Measurements from ENCODE around the gene PARP2. TPM values are rescaled to one million over a fixed set of nuclear protein-coding genes. Genes with fewer than 3 reads are reported as not detected.

The PARP2 gene
- total RNA-seq, 2 donors from 2014 or later, result 36.1 to 63.7 TPM

DNA sequence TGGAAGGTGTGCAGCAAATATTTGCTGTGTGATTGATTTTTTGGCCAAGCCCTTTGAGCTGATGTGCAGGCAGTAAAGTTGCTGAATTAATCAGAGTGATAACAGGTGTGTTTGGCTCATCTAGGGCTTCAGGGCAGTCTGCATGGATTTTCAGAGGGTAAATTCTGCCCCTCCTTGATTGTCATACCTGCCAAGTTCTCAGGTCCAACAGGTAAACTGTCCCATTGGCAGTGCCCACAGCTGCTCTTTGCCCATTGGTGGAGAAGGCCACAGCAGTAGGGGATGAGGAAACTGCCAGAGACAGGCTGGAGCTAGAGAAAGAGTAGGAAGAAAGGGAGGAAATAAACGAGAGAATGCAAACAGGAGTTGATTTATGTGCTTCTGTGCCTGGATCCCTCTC, 36.3 kb downstream of the PARP2 start:
- no peaks in the 10 kb centered on the region for H3K9me3 ChIP-seq (ENCODE audit: control insufficient read depth, low read length)
- no peaks in the 10 kb centered on the region for H3K4me1 ChIP-seq (ENCODE audit: control insufficient read depth, insufficient read depth, low read length)
- H3K4me3 ChIP-seq (ENCODE audit: low read length), result no peak overlapping the region
- Mint-ChIP-seq H3K27me3 (ENCODE audit: insufficient read depth) (no peaks in the 10 kb centered on the region), H3K4me1 (no peaks in the 10 kb centered on the region), H3K36me3 (ENCODE audit: low read depth) (peaks cover 75% of the 10 kb centered on the region), H3K27ac (no peak overlapping the region), H3K4me3 (no peak overlapping the region), H3K9me3 (no peaks in the 10 kb centered on the region)
- H3K9ac ChIP-seq (ENCODE audit: extremely low read depth, low read length, poor library complexity, severe bottlenecking), result no peak overlapping the region
- TF ChIP-seq, protein P1, sequence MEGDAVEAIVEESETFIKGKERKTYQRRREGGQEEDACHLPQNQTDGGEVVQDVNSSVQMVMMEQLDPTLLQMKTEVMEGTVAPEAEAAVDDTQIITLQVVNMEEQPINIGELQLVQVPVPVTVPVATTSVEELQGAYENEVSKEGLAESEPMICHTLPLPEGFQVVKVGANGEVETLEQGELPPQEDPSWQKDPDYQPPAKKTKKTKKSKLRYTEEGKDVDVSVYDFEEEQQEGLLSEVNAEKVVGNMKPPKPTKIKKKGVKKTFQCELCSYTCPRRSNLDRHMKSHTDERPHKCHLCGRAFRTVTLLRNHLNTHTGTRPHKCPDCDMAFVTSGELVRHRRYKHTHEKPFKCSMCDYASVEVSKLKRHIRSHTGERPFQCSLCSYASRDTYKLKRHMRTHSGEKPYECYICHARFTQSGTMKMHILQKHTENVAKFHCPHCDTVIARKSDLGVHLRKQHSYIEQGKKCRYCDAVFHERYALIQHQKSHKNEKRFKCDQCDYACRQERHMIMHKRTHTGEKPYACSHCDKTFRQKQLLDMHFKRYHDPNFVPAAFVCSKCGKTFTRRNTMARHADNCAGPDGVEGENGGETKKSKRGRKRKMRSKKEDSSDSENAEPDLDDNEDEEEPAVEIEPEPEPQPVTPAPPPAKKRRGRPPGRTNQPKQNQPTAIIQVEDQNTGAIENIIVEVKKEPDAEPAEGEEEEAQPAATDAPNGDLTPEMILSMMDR (conservative IDR thresholded peaks at IDR 0.05), result no peak
- H3K36me3 ChIP-seq (ENCODE audit: control insufficient read depth, insufficient read depth, low read length), result peaks cover 77% of the 10 kb centered on the region
- WGBS, 2 experiments (ENCODE audit: insufficient coverage in 1 of 2, insufficient read length in 1 of 2), result 100% methylated on average over 1 of the region's 1 CpG
- no peaks in the 10 kb centered on the region for H3K27me3 ChIP-seq (ENCODE audit: control insufficient read depth, insufficient read depth, low read length, poor library complexity, severe bottlenecking)
- H3K27ac ChIP-seq (ENCODE audit: low read depth, low read length), result no peak overlapping the region
- no peak for DNase-seq

DNA sequence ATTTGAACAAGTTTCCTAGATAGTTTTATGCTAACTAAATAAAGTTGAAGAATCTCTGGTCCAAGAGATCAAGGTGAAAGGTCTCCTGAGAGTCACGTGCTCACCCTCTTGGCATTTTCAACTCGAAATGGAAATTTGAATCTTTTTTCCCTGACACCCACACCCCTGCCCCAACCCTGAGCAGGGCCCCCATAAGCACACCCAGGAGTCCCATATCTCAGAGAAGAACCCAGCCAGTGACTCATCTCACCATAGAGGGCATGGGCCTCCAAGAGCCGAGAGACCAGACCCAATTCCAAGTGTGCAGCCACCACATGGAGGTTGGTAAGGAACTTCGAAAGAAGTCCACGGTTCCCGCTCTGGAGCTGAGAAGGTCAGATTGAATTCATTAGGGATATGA, 37.2 kb downstream of the PARP2 start:
- no peak overlapping the region for H3K9ac ChIP-seq (ENCODE audit: extremely low read depth, low read length, poor library complexity, severe bottlenecking)
- H3K4me1 ChIP-seq (ENCODE audit: control insufficient read depth, insufficient read depth, low read length), result no peaks in the 10 kb centered on the region
- H3K4me1 Mint-ChIP-seq, result no peaks in the 10 kb centered on the region
- peaks cover 77% of the 10 kb centered on the region for H3K36me3 ChIP-seq (ENCODE audit: control insufficient read depth, insufficient read depth, low read length)
- H3K27ac ChIP-seq (ENCODE audit: low read depth, low read length), result no peak overlapping the region
- peaks cover 76% of the 10 kb centered on the region for H3K36me3 Mint-ChIP-seq (ENCODE audit: low read depth)
- no peak overlapping the region for H3K27ac Mint-ChIP-seq
- H3K9me3 ChIP-seq (ENCODE audit: control insufficient read depth, low read length), result no peaks in the 10 kb centered on the region
- WGBS, 2 experiments (ENCODE audit: insufficient coverage in 1 of 2, insufficient read length in 1 of 2), result 93 to 98% methylated on average over 4 to 6 of the region's 6 CpGs
- TF ChIP-seq, protein P1 (conservative IDR thresholded peaks at IDR 0.05), result no peak
- H3K27me3 Mint-ChIP-seq (ENCODE audit: insufficient read depth), result no peaks in the 10 kb centered on the region
- H3K4me3 Mint-ChIP-seq, result no peak overlapping the region
- DNase-seq, result no peak
- no peaks in the 10 kb centered on the region for H3K27me3 ChIP-seq (ENCODE audit: control insufficient read depth, insufficient read depth, low read length, poor library complexity, severe bottlenecking)
- H3K4me3 ChIP-seq (ENCODE audit: low read length), result no peak overlapping the region
- no peaks in the 10 kb centered on the region for H3K9me3 Mint-ChIP-seq

DNA sequence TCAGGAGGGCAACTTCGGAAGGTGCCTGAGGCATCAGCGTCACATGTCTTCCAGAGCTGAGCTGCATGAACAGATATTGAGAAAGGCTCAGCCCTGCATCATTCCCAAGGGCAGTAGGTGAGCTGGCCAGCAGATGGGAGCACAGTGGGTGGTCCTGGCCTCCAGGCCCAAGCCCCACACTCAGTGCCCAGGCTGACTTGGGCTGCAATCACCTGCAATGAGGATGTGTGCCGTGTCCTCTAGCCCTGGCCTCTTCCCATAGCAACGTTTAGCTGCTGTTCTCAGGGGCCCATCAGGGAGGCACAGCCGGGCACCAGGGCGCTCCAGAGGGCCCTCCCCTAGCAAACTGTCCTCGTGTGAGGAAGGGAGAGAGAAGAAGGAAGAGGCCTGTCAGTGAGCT, 37.9 kb downstream of the PARP2 start:
- WGBS, 2 experiments (ENCODE audit: insufficient coverage in 1 of 2, insufficient read length in 1 of 2), result 91 to 100% methylated on average over 3 to 7 of the region's 7 CpGs
- no peak overlapping the region for H3K4me3 ChIP-seq (ENCODE audit: low read length)
- no peak overlapping the region for H3K27ac ChIP-seq (ENCODE audit: low read depth, low read length)
- TF ChIP-seq, protein P1 (conservative IDR thresholded peaks at IDR 0.05), result no peak
- Mint-ChIP-seq H3K27me3 (ENCODE audit: insufficient read depth) (no peaks in the 10 kb centered on the region), H3K4me3 (no peak overlapping the region), H3K36me3 (ENCODE audit: low read depth) (peaks cover 78% of the 10 kb centered on the region), H3K4me1 (no peaks in the 10 kb centered on the region), H3K9me3 (no peaks in the 10 kb centered on the region), H3K27ac (no peak overlapping the region)
- DNase-seq, result no peak
- H3K4me1 ChIP-seq (ENCODE audit: control insufficient read depth, insufficient read depth, low read length), result no peaks in the 10 kb centered on the region
- no peak overlapping the region for H3K9ac ChIP-seq (ENCODE audit: extremely low read depth, low read length, poor library complexity, severe bottlenecking)
- H3K36me3 ChIP-seq (ENCODE audit: control insufficient read depth, insufficient read depth, low read length), result peaks cover 77% of the 10 kb centered on the region
- no peaks in the 10 kb centered on the region for H3K9me3 ChIP-seq (ENCODE audit: control insufficient read depth, low read length)
- H3K27me3 ChIP-seq (ENCODE audit: control insufficient read depth, insufficient read depth, low read length, poor library complexity, severe bottlenecking), result no peaks in the 10 kb centered on the region
